ENCODE data around the gene ZMIZ2.
"Not testable (repeated sequence)": the region's sequence is repeated elsewhere in the genome, so short reads cannot be mapped to it uniquely, and the experiment has no call there.

Gene ZMIZ2

DNA sequence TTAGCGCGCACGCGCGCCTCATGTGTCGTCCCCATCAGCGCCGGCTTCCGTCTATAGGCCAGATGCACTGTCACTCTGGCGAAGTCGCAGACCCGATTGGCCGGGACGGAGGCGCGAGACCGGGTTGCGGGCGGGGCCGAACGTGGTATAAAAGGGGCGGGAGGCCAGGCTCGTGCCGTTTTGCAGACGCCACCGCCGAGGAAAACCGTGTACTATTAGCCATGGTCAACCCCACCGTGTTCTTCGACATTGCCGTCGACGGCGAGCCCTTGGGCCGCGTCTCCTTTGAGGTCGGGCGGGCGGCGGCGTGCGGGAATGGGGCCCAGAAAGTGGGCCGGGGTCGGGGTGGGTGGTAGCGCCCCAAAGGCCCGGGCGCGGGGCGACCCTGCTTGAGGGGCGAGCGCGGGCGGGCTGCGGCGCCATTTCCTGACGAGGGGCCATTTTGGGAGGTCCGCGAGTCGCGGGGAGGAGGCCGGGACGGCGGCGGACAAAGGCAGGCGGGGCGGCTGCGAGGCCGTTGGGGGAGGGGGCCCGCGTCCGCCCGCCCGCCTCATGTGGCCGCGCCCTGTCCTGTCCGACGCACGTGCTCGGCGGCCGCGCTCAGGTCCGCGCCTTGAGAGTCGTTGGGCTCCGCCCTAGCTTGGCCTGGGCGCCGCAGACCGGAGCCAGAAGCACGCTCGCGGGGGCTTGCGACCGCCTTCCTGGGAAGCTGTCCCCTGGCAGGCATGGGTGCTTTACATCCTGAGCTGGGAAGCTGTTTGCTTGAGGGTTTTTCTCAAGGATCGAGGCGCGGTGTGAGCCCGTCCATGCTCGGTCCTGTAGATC lies 48.1 kb downstream of the ZMIZ2 start, which contains the start of gene PPIA:
PPIA (plus strand) TSS at position 178 of the 825 bp plus-strand sequence; CDS start at position 222, 44 bp downstream.
- Histone ChIP-seq H3K4me3 (peak within 1 kb of the TSS; percentile 75 to 97 (median 87)), H4K20me1 (peaks cover 40 to 50% (median 44%) of the 10 kb centered on the region in 11 experiments), H3K36me3 (peaks cover 30 to 43% (median 41%) of the 10 kb centered on the region in 11 experiments), H3K4me2 (peak within 1 kb of the TSS; percentile 92 to 100 (median 96)), H3K27ac (peak within 1 kb of the TSS; percentile 97 to 100 (median 100)), H3K27me3 (no peaks in the 10 kb centered on the region), H3K9me3 (replicated peaks in 1 of 11) (no peaks in the 10 kb centered on the region), H3K9ac (peak within 1 kb of the TSS; percentile 96 to 100 (median 99)), H3K4me1 (peaks cover 26 to 40% (median 33%) of the 10 kb centered on the region in 10 experiments)
- TF ChIP-seq Cebpa-rat (IDR thresholded peaks at IDR 0.05): no peak

DNA sequence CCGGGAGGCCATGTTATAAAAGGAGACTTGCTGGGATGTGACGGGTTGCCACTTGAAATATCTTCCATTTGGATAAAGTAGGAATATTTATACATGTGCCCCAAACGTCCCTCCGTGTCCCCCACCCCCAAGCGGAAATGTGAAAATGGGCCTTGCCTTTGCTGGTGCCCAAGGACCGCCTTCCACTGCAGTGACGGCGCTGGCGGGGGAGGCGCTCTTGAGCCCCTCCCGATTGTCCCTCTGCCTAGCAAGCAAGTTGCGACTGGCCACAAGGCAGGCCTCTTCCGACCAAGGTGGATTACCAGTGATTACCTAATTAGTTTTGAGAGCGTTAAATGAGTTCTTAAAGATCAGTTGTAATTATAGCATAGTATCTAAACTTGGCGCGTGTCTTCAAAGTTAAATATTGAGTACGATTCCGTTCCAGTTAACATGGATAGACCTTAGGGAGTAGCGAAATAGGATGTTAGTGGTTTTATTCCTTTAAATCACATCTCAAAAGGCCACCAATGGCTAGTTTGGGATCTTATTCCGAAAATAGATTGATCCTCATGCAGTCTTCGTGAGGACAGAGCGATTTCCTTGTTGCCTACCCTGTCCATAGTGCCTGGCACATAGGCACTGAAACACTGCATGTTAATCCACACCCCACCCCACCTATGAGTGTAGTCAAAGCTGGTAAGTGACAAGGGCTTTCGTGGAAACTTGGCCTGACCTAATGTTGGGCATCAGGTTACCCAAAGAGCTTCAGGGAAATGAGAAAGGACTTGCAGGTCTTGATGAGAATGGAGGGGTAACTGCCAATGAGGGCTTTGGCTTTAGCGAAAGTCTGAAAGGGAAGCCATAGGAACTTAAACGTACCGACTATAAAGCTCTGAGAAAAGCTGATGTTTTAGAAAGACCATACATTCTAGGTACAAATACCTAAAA lies 48.9 kb downstream of the ZMIZ2 start:
- peaks cover 26 to 49% (median 33%) of the 10 kb centered on the region in 10 experiments for H3K4me1 ChIP-seq
- no peaks in the 10 kb centered on the region for H3K27me3 ChIP-seq
- peak overlapping the region; percentile 97 to 100 (median 100) for H3K27ac ChIP-seq
- peak overlapping the region; percentile 96 to 100 (median 99) for H3K9ac ChIP-seq
- H3K36me3 ChIP-seq: peaks cover 39 to 52% (median 50%) of the 10 kb centered on the region in 11 experiments
- no peaks in the 10 kb centered on the region for H3K9me3 ChIP-seq (replicated peaks in 1 of 11)
- no peak for TF ChIP-seq Cebpa-rat (IDR thresholded peaks at IDR 0.05)
- peak overlapping the region; percentile 92 to 100 (median 96) for H3K4me2 ChIP-seq
- H4K20me1 ChIP-seq: peaks cover 49 to 59% (median 53%) of the 10 kb centered on the region in 11 experiments
- peak overlapping the region; percentile 75 to 97 (median 87) for H3K4me3 ChIP-seq

DNA sequence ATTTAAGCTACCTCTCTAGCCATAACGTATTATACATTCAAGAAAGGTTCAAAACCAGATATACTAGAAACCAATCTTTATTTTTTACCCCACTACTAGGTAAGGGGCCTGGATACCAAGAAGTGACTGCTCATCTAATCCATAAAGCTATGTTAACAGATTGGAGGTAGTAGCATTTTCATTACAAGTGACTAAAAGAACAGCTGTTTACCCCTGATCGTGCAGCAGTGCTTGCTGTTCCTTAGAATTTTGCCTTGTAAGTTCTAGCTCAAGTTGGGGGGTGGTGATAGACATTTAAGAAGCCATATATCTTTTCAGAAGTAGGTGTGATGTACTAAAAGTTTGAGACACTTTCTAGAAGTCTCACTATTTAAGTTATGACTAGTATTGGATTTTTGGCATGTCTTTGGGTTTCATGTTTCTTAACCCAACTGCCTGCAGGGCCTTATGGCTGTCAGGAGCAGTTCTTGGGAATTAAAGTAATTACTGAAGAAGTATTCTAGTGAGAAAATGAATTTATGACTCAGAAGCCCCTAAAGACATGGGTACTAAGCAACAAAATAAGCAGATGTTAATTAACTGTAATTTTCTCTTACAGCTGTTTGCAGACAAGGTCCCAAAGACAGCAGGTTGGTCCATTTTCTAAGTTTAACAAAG lies 50.1 kb downstream of the ZMIZ2 start:
- H3K36me3 ChIP-seq: peaks cover 51 to 64% (median 62%) of the 10 kb centered on the region in 11 experiments
- peaks cover 26 to 61% (median 33%) of the 10 kb centered on the region in 10 experiments for H3K4me1 ChIP-seq
- H4K20me1 ChIP-seq: peaks cover 61 to 71% (median 65%) of the 10 kb centered on the region in 11 experiments
- no peaks in the 10 kb centered on the region for H3K9me3 ChIP-seq (replicated peaks in 1 of 11)
- H3K27me3 ChIP-seq: no peaks in the 10 kb centered on the region
- peak overlapping the region in 7 of 11 experiments; percentile 98 to 100 (median 100); a peak in 11 of 22 replicates for H3K27ac ChIP-seq
- peak overlapping the region; percentile 92 to 100 (median 96) for H3K4me2 ChIP-seq
- H3K9ac ChIP-seq: peak overlapping the region; percentile 96 to 100 (median 99)
- no peak for TF ChIP-seq Cebpa-rat (IDR thresholded peaks at IDR 0.05)
- peak overlapping the region; percentile 75 to 97 (median 87) for H3K4me3 ChIP-seq

- peaks cover 63 to 75% (median 73%) of the 10 kb centered on the region in 11 experiments for H3K36me3 ChIP-seq
- H3K27me3 ChIP-seq: no peaks in the 10 kb centered on the region
- H3K4me2 ChIP-seq: peak overlapping the region; percentile 92 to 100 (median 96); a peak in 17 of 22 replicates
- peak overlapping the region in 3 of 11 experiments; percentile 26 to 38 (median 32); a peak in 5 of 22 replicates for H3K9ac ChIP-seq
- TF ChIP-seq Cebpa-rat (IDR thresholded peaks at IDR 0.05): no peak
- H3K4me3 ChIP-seq: peak overlapping the region in 1 of 10 experiments; percentile 94; a peak in 5 of 20 replicates
- peaks cover 26 to 68% (median 33%) of the 10 kb centered on the region in 10 experiments for H3K4me1 ChIP-seq
- H4K20me1 ChIP-seq: peaks cover 66 to 82% (median 76%) of the 10 kb centered on the region in 11 experiments
- H3K27ac ChIP-seq: no peak overlapping the region
- H3K9me3 ChIP-seq (replicated peaks in 1 of 11): no peaks in the 10 kb centered on the region
Measured at GRCh38 chr7:44799939-44800338, 51.3 kb downstream of the ZMIZ2 start.

DNA sequence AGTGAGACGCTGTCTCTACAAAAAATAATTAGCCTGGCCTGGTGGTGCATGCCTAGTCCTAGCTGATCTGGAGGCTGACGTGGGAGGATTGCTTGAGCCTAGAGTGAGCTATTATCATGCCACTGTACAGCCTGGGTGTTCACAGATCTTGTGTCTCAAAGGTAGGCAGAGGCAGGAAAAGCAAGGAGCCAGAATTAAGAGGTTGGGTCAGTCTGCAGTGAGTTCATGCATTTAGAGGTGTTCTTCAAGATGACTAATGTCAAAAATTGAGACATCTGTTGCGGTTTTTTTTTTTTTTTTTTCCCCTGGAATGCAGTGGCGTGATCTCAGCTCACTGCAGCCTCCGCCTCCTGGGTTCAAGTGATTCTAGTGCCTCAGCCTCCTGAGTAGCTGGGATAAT lies 53.2 kb downstream of the ZMIZ2 start:
- no peak overlapping the region for H3K27ac ChIP-seq
- H3K9me3 ChIP-seq (replicated peaks in 1 of 11): no peaks in the 10 kb centered on the region
- H3K4me2 ChIP-seq: no peak overlapping the region
- peaks cover 66 to 98% (median 90%) of the 10 kb centered on the region in 11 experiments for H4K20me1 ChIP-seq
- peak overlapping the region in 1 of 11 experiments; percentile 56; a peak in 1 of 22 replicates for H3K9ac ChIP-seq
- H3K36me3 ChIP-seq: peaks cover 66 to 80% (median 76%) of the 10 kb centered on the region in 11 experiments
- H3K27me3 ChIP-seq: no peaks in the 10 kb centered on the region
- TF ChIP-seq Cebpa-rat (IDR thresholded peaks at IDR 0.05): no peak
- H3K4me3 ChIP-seq: no peak overlapping the region
- peaks cover 25 to 58% (median 28%) of the 10 kb centered on the region in 10 experiments for H3K4me1 ChIP-seq

DNA sequence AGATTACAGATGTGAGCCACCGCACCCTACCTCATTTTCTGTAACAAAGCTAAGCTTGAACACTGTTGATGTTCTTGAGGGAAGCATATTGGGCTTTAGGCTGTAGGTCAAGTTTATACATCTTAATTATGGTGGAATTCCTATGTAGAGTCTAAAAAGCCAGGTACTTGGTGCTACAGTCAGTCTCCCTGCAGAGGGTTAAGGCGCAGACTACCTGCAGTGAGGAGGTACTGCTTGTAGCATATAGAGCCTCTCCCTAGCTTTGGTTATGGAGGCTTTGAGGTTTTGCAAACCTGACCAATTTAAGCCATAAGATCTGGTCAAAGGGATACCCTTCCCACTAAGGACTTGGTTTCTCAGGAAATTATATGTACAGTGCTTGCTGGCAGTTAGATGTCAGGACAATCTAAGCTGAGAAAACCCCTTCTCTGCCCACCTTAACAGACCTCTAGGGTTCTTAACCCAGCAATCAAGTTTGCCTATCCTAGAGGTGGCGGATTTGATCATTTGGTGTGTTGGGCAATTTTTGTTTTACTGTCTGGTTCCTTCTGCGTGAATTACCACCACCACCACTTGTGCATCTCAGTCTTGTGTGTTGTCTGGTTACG lies 53.9 kb downstream of the ZMIZ2 start:
- Histone ChIP-seq H3K4me3 (no peak overlapping the region), H3K27me3 (no peaks in the 10 kb centered on the region), H4K20me1 (peaks cover 65 to 96% (median 88%) of the 10 kb centered on the region in 11 experiments), H3K36me3 (peaks cover 66 to 80% (median 76%) of the 10 kb centered on the region in 11 experiments), H3K9me3 (replicated peaks in 1 of 11) (no peaks in the 10 kb centered on the region), H3K27ac (no peak overlapping the region), H3K4me1 (peaks cover 25 to 58% (median 28%) of the 10 kb centered on the region in 10 experiments), H3K4me2 (no peak overlapping the region; a peak in 1 of 22 replicates), H3K9ac (no peak overlapping the region)
- TF ChIP-seq Cebpa-rat (IDR thresholded peaks at IDR 0.05): no peak

GRCh38 chr7:44803828-44804519 lies 55.3 kb downstream of the ZMIZ2 start:
- H3K4me2 ChIP-seq; H3K27me3 ChIP-seq; H3K9me3 ChIP-seq (replicated peaks in 1 of 11); H3K9ac ChIP-seq; H3K27ac ChIP-seq; H3K4me3 ChIP-seq: not testable (repeated sequence)
- Histone ChIP-seq H3K4me1 (peaks cover 12 to 48% (median 16%) of the 10 kb centered on the region in 10 experiments), H4K20me1 (peaks cover 50 to 81% (median 73%) of the 10 kb centered on the region in 11 experiments), H3K36me3 (peaks cover 56 to 65% (median 61%) of the 10 kb centered on the region in 11 experiments)
